HCT116 (cell line): ENCODE results near the gene AR. TPM values are rescaled to one million over a fixed set of nuclear protein-coding genes. Genes with fewer than 3 reads are reported as not detected.

Source experiments
- ATAC-seq: fragments of 200-7000 bp; cut with Tn5 transposase; 2 replicates; pipeline ENCODE4 v1.9.1; 2020; ENCODE audit warnings: mild to moderate bottlenecking, moderate library complexity
- BruUV-seq: library from RNA; stranded (reverse); fragments of 400-500 nt; replicated peaks from 2 replicates; lab custom pipeline; 2021; lab: Mats Ljungman, UMichigan
- CTCF ChIA-PET: fragments of 300-600 bp; sonication (Branson Sonifier 250); formaldehyde crosslinking; loops from one replicate; lab custom pipeline; 2021; ENCODE audit warnings: antibody characterized with exemption; lab: Charles Lee
- POLR2A ChIA-PET: fragments of 300-600, 350-600 bp; sonication (Branson Sonifier 250); formaldehyde crosslinking; loops from one replicate; lab custom pipeline; 2021; ENCODE audit warnings: antibody characterized with exemption; lab: Charles Lee
- RAD21 ChIA-PET, 2 experiments: fragments of 300-600 bp; sonication (Branson Sonifier 250); formaldehyde crosslinking; loops; one replicate each; lab custom pipeline; 2023; ENCODE audit warnings: low total read pairs in 2 of 2; ENCODE audit not compliant: uncharacterized antibody in 2 of 2, unreplicated experiment in 2 of 2, low non-redundant PET in 1 of 2; lab: Charles Lee
- DNase-seq: peaks from one replicate; pipeline ENCODE4 v3.0.0-alpha.2; 2010; ENCODE audit warnings: low read depth, low spot score
- H2AFZ ChIP-seq: fragments of 200-600 bp; shearing (Covaris generic), sonication (generic); 2 replicates; pipeline ENCODE4 v1.6.1; 2017; ENCODE audit warnings: low read depth, mixed run types, mixed read lengths, antibody characterized with exemption, low read length; ENCODE audit not compliant: poor library complexity, severe bottlenecking
- H3K27ac ChIP-seq: 2 replicates; pipeline ENCODE4 v1.5.1; 2012; ENCODE audit warnings: low read depth, low read length
- H3K27me3 ChIP-seq: fragments of 200-600 bp; sonication (generic); 2 replicates; pipeline ENCODE4 v1.6.1; 2016; ENCODE audit warnings: mixed run types, low read length, mixed read lengths; ENCODE audit not compliant: insufficient read depth
- H3K36me3 ChIP-seq, 2 experiments: fragments of 200-500 bp in 1 of 2; fragments of 200-600 bp in 1 of 2; sonication (Bioruptor generic) in 1 of 2; sonication (generic) in 1 of 2; 2 replicates each; pipeline versions ENCODE4 v1.5.1 to v1.6.1; 2014 to 2016; ENCODE audit warnings: low read length in 2 of 2, inconsistent platforms in 1 of 2, mixed read lengths in 1 of 2, mixed run types in 1 of 2; ENCODE audit not compliant: insufficient read depth in 2 of 2, control insufficient read depth in 1 of 2
- H3K4me1 ChIP-seq, 2 experiments: fragments of 200-600 bp in 1 of 2; sonication (generic) in 1 of 2; 2 replicates each; pipeline versions ENCODE4 v1.5.1 to v1.6.1; 2012 to 2017; ENCODE audit warnings: low read length in 2 of 2, inconsistent platforms in 1 of 2, mild to moderate bottlenecking in 1 of 2, mixed read lengths in 1 of 2, mixed run types in 1 of 2, moderate library complexity in 1 of 2; ENCODE audit not compliant: insufficient read depth in 2 of 2, control insufficient read depth in 1 of 2
- H3K4me2 ChIP-seq: fragments of 200-600 bp; sonication (generic); 2 replicates; pipeline ENCODE4 v1.6.1; 2017; ENCODE audit warnings: mixed run types, low read length, mixed read lengths
- H3K4me3 ChIP-seq, 2 experiments: fragments of 200-600 bp in 1 of 2; sonication (generic) in 1 of 2; replicated peaks in 1 of 2; 2 replicates each; pipeline ENCODE4 v1.5.1; 2011 to 2016; ENCODE audit warnings: low read length in 2 of 2, control low read depth in 1 of 2, low read depth in 1 of 2, mild to moderate bottlenecking in 1 of 2, mixed read lengths in 1 of 2, mixed run types in 1 of 2
- H3K79me2 ChIP-seq: fragments of 200-600 bp; sonication (generic); 2 replicates; pipeline ENCODE4 v1.6.1; 2017; ENCODE audit warnings: mild to moderate bottlenecking, mixed run types, low read length, moderate library complexity, mixed read lengths; ENCODE audit not compliant: insufficient read depth
- H3K9ac ChIP-seq: fragments of 200-600 bp; sonication (generic); 2 replicates; pipeline ENCODE4 v1.6.1; 2016; ENCODE audit warnings: low read length, mixed read lengths
- H3K9me2 ChIP-seq: fragments of 200-600 bp; sonication (generic), shearing (Covaris generic); 2 replicates; pipeline ENCODE4 v1.6.1; 2017; ENCODE audit warnings: mixed run types, mild to moderate bottlenecking, moderate library complexity; ENCODE audit not compliant: insufficient read depth
- H3K9me3 ChIP-seq, 2 experiments: fragments of 200-500 bp in 1 of 2; fragments of 200-600 bp in 1 of 2; sonication (Bioruptor generic) in 1 of 2; sonication (generic) in 1 of 2; 2 replicates each; pipeline ENCODE4 v1.6.1; 2014 to 2017; ENCODE audit warnings: low read length in 2 of 2, mixed read lengths in 2 of 2, inconsistent platforms in 1 of 2, low read depth in 1 of 2, mild to moderate bottlenecking in 1 of 2, mixed run types in 1 of 2, moderate library complexity in 1 of 2; ENCODE audit not compliant: control insufficient read depth in 1 of 2, insufficient read depth in 1 of 2
- H4K20me1 ChIP-seq: fragments of 200-600 bp; sonication (generic), shearing (Covaris generic); 2 replicates; pipeline ENCODE4 v1.6.1; 2017; ENCODE audit warnings: mixed run types, mild to moderate bottlenecking, moderate library complexity; ENCODE audit not compliant: insufficient read depth
- ELF1 ChIP-seq: IDR thresholded peaks from 2 replicates; pipeline ENCODE4 v1.6.1; 2012; ENCODE audit warnings: low read depth, borderline replicate concordance
- EZH2 ChIP-seq: fragments of 200-600 bp; sonication (generic); IDR thresholded peaks from 2 replicates; pipeline ENCODE4 v1.6.1; 2017; ENCODE audit warnings: antibody characterized with exemption, mixed run types
- EZH2phosphoT487 ChIP-seq: fragments of 200-600 bp; IDR thresholded peaks from 2 replicates; pipeline ENCODE4 v1.6.1; 2018; ENCODE audit warnings: antibody characterized with exemption, borderline replicate concordance
- JUND ChIP-seq: IDR thresholded peaks from 2 replicates; pipeline ENCODE4 v1.6.1; 2012
- RAD21 ChIP-seq: IDR thresholded peaks from 2 replicates; pipeline ENCODE4 v1.6.1; 2012; ENCODE audit warnings: low read depth, mild to moderate bottlenecking
- SP1 ChIP-seq: IDR thresholded peaks from 2 replicates; pipeline ENCODE4 v1.6.1; 2012; ENCODE audit warnings: low read depth
- SRF ChIP-seq: IDR thresholded peaks from 2 replicates; pipeline ENCODE4 v1.6.1; 2012; ENCODE audit warnings: low read depth
- TCF7L2 ChIP-seq: IDR thresholded peaks from 2 replicates; pipeline ENCODE4 v1.7.0; 2011; ENCODE audit warnings: borderline replicate concordance, inconsistent platforms; ENCODE audit not compliant: insufficient read depth, insufficient read length; ENCODE audit errors: extremely low read depth
- YY1 ChIP-seq: IDR thresholded peaks from 2 replicates; pipeline ENCODE4 v1.6.1; 2011; ENCODE audit warnings: low read length, low read depth, moderate library complexity, mild to moderate bottlenecking; ENCODE audit not compliant: insufficient replicate concordance; ENCODE audit errors: extremely low read depth
- ZNF274 ChIP-seq: fragments of 200-500 bp; sonication (Bioruptor generic); IDR thresholded peaks from 2 replicates; pipeline ENCODE4 v1.6.1; 2014; ENCODE audit warnings: mild to moderate bottlenecking, low read depth, low read length, inconsistent platforms
- intact Hi-C: fragments of 100-400 bp; cut with micrococcal nuclease; formaldehyde crosslinking; loops from 2 replicates; pipeline ENCODE4 v1.10.0; 2022
- total RNA-seq: library from RNA; stranded (reverse); gene quantifications from one replicate; pipeline ENCODE4 v1.2.1, GENCODE V29; 2021; ENCODE audit not compliant: unreplicated experiment
- TF ChIP-seq, protein P1 (sequence below): IDR thresholded peaks from 2 replicates; pipeline ENCODE4 v1.6.1; 2011; ENCODE audit warnings: mild to moderate bottlenecking, low read length, moderate library complexity; ENCODE audit not compliant: insufficient replicate concordance; ENCODE audit errors: extremely low read depth
- TF ChIP-seq, protein P2 (sequence below): IDR thresholded peaks from 2 replicates; pipeline ENCODE4 v1.6.1; 2012
- TF ChIP-seq, protein P3 (sequence below): IDR thresholded peaks from 2 replicates; pipeline ENCODE4 v1.6.1; 2012; ENCODE audit warnings: low read depth

Gene AR
- total RNA-seq, 1 experiment from 2014 or later, result 0.02 TPM

DNA sequence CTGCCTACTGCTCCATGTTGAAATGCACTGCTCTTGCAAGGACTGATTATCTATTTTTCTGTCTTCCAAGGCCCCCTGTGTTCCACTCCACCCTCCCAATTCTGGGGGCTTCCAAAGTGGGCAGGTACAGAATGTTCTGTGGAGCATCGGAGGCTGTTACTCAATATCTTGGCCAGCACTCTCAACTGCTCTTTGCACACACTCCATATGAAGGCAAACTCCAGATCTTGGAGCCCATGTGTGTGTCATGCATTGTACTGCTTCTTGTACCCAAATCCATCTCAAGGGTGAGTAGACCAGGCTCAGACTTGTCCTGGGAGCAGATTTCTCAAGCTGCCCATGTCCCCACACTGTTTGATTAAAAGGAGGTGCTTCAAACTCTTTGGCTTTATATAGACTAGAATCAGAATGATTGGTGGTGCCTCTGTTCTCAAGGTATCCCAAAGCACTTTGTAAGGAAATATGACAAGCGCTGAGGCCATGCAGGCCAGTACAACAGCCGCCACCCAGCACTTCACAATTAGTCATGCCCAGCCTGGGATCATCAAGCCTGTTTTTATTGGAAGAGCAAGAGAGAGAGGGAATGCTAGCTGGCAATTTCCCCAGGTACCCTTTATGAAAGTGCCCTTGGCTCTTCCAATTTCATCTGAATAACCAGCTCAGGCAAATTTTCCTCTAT is 44.3 kb downstream of the AR start:
- no peak overlapping the region for H3K4me3 ChIP-seq
- TF ChIP-seq, protein P1, sequence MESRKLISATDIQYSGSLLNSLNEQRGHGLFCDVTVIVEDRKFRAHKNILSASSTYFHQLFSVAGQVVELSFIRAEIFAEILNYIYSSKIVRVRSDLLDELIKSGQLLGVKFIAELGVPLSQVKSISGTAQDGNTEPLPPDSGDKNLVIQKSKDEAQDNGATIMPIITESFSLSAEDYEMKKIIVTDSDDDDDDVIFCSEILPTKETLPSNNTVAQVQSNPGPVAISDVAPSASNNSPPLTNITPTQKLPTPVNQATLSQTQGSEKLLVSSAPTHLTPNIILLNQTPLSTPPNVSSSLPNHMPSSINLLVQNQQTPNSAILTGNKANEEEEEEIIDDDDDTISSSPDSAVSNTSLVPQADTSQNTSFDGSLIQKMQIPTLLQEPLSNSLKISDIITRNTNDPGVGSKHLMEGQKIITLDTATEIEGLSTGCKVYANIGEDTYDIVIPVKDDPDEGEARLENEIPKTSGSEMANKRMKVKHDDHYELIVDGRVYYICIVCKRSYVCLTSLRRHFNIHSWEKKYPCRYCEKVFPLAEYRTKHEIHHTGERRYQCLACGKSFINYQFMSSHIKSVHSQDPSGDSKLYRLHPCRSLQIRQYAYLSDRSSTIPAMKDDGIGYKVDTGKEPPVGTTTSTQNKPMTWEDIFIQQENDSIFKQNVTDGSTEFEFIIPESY, result no peak
- no peak for TF ChIP-seq YY1
- TF ChIP-seq, protein P2, sequence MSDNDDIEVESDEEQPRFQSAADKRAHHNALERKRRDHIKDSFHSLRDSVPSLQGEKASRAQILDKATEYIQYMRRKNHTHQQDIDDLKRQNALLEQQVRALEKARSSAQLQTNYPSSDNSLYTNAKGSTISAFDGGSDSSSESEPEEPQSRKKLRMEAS, result no peak
- TF ChIP-seq EZH2phosphoT487, result no peak
- TF ChIP-seq SP1, result no peak
- TF ChIP-seq JUND, result no peak
- TF ChIP-seq RAD21, result no peak
- no peak for TF ChIP-seq SRF
- TF ChIP-seq ZNF274, result no peak
- TF ChIP-seq, protein P3, sequence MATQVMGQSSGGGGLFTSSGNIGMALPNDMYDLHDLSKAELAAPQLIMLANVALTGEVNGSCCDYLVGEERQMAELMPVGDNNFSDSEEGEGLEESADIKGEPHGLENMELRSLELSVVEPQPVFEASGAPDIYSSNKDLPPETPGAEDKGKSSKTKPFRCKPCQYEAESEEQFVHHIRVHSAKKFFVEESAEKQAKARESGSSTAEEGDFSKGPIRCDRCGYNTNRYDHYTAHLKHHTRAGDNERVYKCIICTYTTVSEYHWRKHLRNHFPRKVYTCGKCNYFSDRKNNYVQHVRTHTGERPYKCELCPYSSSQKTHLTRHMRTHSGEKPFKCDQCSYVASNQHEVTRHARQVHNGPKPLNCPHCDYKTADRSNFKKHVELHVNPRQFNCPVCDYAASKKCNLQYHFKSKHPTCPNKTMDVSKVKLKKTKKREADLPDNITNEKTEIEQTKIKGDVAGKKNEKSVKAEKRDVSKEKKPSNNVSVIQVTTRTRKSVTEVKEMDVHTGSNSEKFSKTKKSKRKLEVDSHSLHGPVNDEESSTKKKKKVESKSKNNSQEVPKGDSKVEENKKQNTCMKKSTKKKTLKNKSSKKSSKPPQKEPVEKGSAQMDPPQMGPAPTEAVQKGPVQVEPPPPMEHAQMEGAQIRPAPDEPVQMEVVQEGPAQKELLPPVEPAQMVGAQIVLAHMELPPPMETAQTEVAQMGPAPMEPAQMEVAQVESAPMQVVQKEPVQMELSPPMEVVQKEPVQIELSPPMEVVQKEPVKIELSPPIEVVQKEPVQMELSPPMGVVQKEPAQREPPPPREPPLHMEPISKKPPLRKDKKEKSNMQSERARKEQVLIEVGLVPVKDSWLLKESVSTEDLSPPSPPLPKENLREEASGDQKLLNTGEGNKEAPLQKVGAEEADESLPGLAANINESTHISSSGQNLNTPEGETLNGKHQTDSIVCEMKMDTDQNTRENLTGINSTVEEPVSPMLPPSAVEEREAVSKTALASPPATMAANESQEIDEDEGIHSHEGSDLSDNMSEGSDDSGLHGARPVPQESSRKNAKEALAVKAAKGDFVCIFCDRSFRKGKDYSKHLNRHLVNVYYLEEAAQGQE, result no peak
- no peak for TF ChIP-seq EZH2
- no peak for TF ChIP-seq ELF1
- TF ChIP-seq TCF7L2, result no peak
- no peaks in the 10 kb centered on the region for H3K9me2 ChIP-seq
- no peak overlapping the region for H3K9ac ChIP-seq
- H3K79me2 ChIP-seq, result no peaks in the 10 kb centered on the region
- H3K27ac ChIP-seq, result no peak overlapping the region
- RAD21 ChIA-PET, result no interaction called here
- no peaks in the 10 kb centered on the region for H3K9me3 ChIP-seq
- H3K4me1 ChIP-seq, result no peaks in the 10 kb centered on the region
- POLR2A ChIA-PET, result no interaction called here
- H4K20me1 ChIP-seq, result no peaks in the 10 kb centered on the region
- ATAC-seq (no peak), DNase-seq (no peak)
- no peak overlapping the region for H3K4me2 ChIP-seq
- H3K27me3 ChIP-seq, result no peaks in the 10 kb centered on the region
- H3K36me3 ChIP-seq, result no peaks in the 10 kb centered on the region
- no TSS peak for BruUV-seq
- intact Hi-C loops, result no loop called here
- CTCF ChIA-PET, result no interaction called here
- H2AFZ ChIP-seq, result no peak overlapping the region
